SK-N-SH treated with all-trans-retinoic acid at 6 μM for 48 hours (cell line): ENCODE data around the gene MRPL46.

ENCODE experiments used
- BACH2 ChIP-seq: fragments of 250-450 bp; sonication (Bioruptor Pico); IDR thresholded peaks from 2 replicates; pipeline ENCODE4 v1.9.0; 2021; ENCODE audit warnings: mild to moderate bottlenecking, borderline replicate concordance
- CSDC2 ChIP-seq: fragments of 250-450 bp; sonication (Bioruptor Pico); IDR thresholded peaks from 2 replicates; pipeline ENCODE4 v1.5.0; 2020; ENCODE audit warnings: mild to moderate bottlenecking, moderate library complexity
- ESRRG ChIP-seq: fragments of 250-450 bp; sonication (Bioruptor Pico); IDR thresholded peaks from 2 replicates; pipeline ENCODE4 v1.6.1; 2021; ENCODE audit warnings: mild to moderate bottlenecking
- OSR1 ChIP-seq: fragments of 250-450 bp; sonication (Bioruptor Pico); IDR thresholded peaks from 2 replicates; pipeline ENCODE4 v1.8.0; 2022; ENCODE audit warnings: moderate library complexity, mild to moderate bottlenecking, inconsistent platforms
- SNAI2 ChIP-seq: fragments of 250-450 bp; sonication (Bioruptor Pico); IDR thresholded peaks from 2 replicates; pipeline ENCODE4 v1.5.0; 2020; ENCODE audit warnings: mild to moderate bottlenecking, moderate library complexity
- TOX ChIP-seq: fragments of 250-450 bp; sonication (Bioruptor Pico); IDR thresholded peaks from 2 replicates; pipeline ENCODE4 v1.8.0; 2021; ENCODE audit warnings: mild to moderate bottlenecking, moderate library complexity, borderline replicate concordance
- ZC3H10 ChIP-seq: fragments of 250-450 bp; sonication (Bioruptor Pico); IDR thresholded peaks from 2 replicates; pipeline ENCODE4 v1.5.1; 2021; ENCODE audit warnings: mild to moderate bottlenecking, moderate library complexity
- ZFP30 ChIP-seq: fragments of 450-650 bp; formaldehyde crosslinking; IDR thresholded peaks from 2 replicates; pipeline ENCODE4 v1.5.0; 2022; ENCODE audit warnings: mild to moderate bottlenecking, moderate library complexity
- ZNF565 ChIP-seq: fragments of 450-650 bp; formaldehyde crosslinking; conservative IDR thresholded peaks from 2 replicates; pipeline ENCODE4 v1.5.0; 2020; ENCODE audit warnings: low read depth, mild to moderate bottlenecking, moderate library complexity
- TF ChIP-seq, protein P1 (sequence below): fragments of 250-450 bp; sonication (Bioruptor Pico); IDR thresholded peaks from 2 replicates; pipeline ENCODE4 v1.5.1; 2021; ENCODE audit warnings: mild to moderate bottlenecking, moderate library complexity
- TF ChIP-seq, protein P2 (sequence below): fragments of 250-450 bp; sonication (Bioruptor Pico); IDR thresholded peaks from 2 replicates; pipeline ENCODE4 v1.5.1; 2020; ENCODE audit warnings: low read depth, mild to moderate bottlenecking, moderate library complexity
- TF ChIP-seq, protein P3 (sequence below): fragments of 250-450 bp; sonication (Bioruptor Pico); IDR thresholded peaks from 2 replicates; pipeline ENCODE4 v1.8.0; 2021; ENCODE audit warnings: low read depth, mild to moderate bottlenecking, moderate library complexity, borderline replicate concordance

DNA sequence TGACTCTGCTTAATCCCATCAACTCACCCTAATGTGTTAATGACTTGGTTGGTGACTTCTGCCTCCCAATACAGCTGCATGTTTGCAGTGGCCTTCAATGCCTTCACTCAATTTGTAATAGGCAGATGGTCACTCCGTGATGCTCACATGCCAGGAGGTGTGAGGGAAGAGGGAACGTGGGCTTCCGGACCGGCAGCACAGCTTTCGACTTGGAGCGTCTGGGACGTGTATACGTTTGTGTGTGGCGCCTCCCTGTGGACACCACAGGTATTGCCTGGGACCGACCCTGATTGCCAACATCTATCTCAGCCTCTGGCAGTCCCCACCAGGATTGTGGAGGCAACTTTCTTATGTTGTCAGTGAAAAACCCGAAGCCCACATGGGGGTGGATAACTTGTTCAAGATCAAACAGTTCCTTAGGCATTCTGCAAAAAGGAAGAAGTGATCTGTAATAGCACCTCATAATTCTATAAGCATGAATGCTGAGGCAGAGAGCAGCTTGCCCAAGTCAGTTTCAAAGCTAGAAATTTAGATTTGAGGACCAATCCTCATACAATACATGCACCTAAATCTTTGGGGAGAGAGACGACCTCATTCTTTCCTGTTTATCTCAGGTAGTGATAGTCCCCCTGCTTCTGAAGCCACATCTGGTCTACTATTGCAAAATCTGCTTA, 16.9 kb downstream of the MRPL46 start:
- TF ChIP-seq SNAI2 (no peak), CSDC2 (no peak), ZFP30 (CRISPR knock-in tag) (no peak), TOX (no peak), OSR1 (CRISPR knock-in tag) (no peak), ZNF565 (no peak), ESRRG (CRISPR knock-in tag) (no peak), BACH2 (CRISPR knock-in tag) (no peak), ZC3H10 (CRISPR knock-in tag) (no peak)
- TF ChIP-seq, protein P1, sequence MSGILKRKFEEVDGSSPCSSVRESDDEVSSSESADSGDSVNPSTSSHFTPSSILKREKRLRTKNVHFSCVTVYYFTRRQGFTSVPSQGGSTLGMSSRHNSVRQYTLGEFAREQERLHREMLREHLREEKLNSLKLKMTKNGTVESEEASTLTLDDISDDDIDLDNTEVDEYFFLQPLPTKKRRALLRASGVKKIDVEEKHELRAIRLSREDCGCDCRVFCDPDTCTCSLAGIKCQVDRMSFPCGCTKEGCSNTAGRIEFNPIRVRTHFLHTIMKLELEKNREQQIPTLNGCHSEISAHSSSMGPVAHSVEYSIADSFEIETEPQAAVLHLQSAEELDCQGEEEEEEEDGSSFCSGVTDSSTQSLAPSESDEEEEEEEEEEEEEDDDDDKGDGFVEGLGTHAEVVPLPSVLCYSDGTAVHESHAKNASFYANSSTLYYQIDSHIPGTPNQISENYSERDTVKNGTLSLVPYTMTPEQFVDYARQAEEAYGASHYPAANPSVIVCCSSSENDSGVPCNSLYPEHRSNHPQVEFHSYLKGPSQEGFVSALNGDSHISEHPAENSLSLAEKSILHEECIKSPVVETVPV (CRISPR knock-in tag) = no peak
- TF ChIP-seq, protein P2, sequence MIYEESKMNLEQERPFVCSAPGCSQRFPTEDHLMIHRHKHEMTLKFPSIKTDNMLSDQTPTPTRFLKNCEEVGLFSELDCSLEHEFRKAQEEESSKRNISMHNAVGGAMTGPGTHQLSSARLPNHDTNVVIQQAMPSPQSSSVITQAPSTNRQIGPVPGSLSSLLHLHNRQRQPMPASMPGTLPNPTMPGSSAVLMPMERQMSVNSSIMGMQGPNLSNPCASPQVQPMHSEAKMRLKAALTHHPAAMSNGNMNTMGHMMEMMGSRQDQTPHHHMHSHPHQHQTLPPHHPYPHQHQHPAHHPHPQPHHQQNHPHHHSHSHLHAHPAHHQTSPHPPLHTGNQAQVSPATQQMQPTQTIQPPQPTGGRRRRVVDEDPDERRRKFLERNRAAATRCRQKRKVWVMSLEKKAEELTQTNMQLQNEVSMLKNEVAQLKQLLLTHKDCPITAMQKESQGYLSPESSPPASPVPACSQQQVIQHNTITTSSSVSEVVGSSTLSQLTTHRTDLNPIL (CRISPR knock-in tag) = no peak
- TF ChIP-seq, protein P3, sequence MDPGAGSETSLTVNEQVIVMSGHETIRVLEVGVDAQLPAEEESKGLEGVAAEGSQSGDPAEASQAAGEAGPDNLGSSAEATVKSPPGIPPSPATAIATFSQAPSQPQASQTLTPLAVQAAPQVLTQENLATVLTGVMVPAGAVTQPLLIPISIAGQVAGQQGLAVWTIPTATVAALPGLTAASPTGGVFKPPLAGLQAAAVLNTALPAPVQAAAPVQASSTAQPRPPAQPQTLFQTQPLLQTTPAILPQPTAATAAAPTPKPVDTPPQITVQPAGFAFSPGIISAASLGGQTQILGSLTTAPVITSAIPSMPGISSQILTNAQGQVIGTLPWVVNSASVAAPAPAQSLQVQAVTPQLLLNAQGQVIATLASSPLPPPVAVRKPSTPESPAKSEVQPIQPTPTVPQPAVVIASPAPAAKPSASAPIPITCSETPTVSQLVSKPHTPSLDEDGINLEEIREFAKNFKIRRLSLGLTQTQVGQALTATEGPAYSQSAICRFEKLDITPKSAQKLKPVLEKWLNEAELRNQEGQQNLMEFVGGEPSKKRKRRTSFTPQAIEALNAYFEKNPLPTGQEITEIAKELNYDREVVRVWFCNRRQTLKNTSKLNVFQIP = no peak
